OCI-LY1 (cell line): ENCODE data around the gene EBF4.

Experiments
- EZH2 ChIP-seq: fragments of 200-600 bp; sonication (generic), shearing (Covaris generic); IDR thresholded peaks from 2 replicates; pipeline ENCODE4 v1.8.0; 2017; ENCODE audit warnings: borderline replicate concordance, mixed run types, mild to moderate bottlenecking, antibody characterized with exemption, low read length, moderate library complexity, mixed read lengths
- TF ChIP-seq, protein P1 (sequence below): fragments of 200-600 bp; sonication (generic), shearing (Covaris generic); IDR thresholded peaks from 2 replicates; pipeline ENCODE4 v1.5.1; 2017; ENCODE audit warnings: mild to moderate bottlenecking, antibody characterized with exemption, low read length, moderate library complexity, mixed read lengths

DNA sequence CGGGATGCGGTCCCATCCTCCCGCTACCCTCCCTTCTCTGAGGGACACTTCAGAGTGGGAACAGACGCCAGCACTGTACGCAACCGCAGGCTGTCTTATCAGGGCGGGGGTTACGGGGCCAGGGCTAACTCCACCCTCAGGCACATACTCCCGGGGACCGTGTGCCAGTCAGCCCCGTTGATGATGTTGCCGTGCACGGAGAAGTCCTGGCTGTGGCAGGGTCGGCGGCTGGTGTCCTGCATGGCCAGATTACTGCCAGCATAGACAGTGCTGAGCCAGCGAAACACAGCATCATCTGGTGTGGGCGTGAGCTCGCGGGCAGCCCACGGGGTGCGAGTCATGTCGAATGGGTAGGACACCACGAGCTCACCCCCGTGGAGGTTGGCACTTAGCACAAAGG, 102.9 kb downstream of the EBF4 start:
- TF ChIP-seq, protein P1, sequence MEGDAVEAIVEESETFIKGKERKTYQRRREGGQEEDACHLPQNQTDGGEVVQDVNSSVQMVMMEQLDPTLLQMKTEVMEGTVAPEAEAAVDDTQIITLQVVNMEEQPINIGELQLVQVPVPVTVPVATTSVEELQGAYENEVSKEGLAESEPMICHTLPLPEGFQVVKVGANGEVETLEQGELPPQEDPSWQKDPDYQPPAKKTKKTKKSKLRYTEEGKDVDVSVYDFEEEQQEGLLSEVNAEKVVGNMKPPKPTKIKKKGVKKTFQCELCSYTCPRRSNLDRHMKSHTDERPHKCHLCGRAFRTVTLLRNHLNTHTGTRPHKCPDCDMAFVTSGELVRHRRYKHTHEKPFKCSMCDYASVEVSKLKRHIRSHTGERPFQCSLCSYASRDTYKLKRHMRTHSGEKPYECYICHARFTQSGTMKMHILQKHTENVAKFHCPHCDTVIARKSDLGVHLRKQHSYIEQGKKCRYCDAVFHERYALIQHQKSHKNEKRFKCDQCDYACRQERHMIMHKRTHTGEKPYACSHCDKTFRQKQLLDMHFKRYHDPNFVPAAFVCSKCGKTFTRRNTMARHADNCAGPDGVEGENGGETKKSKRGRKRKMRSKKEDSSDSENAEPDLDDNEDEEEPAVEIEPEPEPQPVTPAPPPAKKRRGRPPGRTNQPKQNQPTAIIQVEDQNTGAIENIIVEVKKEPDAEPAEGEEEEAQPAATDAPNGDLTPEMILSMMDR = no peak
- no peak for TF ChIP-seq EZH2
